Stimulated activated CD4-positive, alpha-beta T cell treated with anti-CD3 and anti-CD28 coated beads, Interleukin-4, amount 100 ng/mL, for 1 hour (primary cell): ENCODE data around the gene RECQL.
A peak's percentile ranks its signal among the peaks of the same experiment; 100 is the strongest.

Experiments
- DNase-seq: peaks from one replicate; pipeline ENCODE4 v3.0.0-alpha.2; 2020

RECQL gene

GRCh38 chr12:21501258-21502163 lies at the start of gene RECQL, which contains the start of gene GOLT1B:
RECQL (minus strand) TSS chr12:21501635; CDS start chr12:21499570, 2,065 bp downstream.
GOLT1B (plus strand) TSS chr12:21501789; CDS start chr12:21501924, 135 bp downstream.
- DNase-seq: peak; percentile 78

- DNase-seq: no peak
Observed at GRCh38 chr12:21547437-21547836, 46.0 kb upstream of the RECQL start.

GRCh38 chr12:21546716-21547115 lies 45.3 kb upstream of the RECQL start:
- no peak for DNase-seq

- no peak for DNase-seq
Observed at GRCh38 chr12:21545557-21545956, 44.1 kb upstream of the RECQL start.

- no peak for DNase-seq
Observed at GRCh38 chr12:21543151-21543550, 41.7 kb upstream of the RECQL start.

GRCh38 chr12:21542403-21542802 lies 41.0 kb upstream of the RECQL start:
- DNase-seq: no peak

GRCh38 chr12:21541773-21542172 lies 40.3 kb upstream of the RECQL start:
- DNase-seq: no peak

GRCh38 chr12:21539797-21540196 lies 38.4 kb upstream of the RECQL start:
- no peak for DNase-seq

GRCh38 chr12:21538061-21538653 lies 36.7 kb upstream of the RECQL start:
- no peak for DNase-seq

GRCh38 chr12:21529456-21529855 lies 28.0 kb upstream of the RECQL start:
- DNase-seq: no peak

GRCh38 chr12:21528953-21529352 lies 27.5 kb upstream of the RECQL start:
- DNase-seq: no peak

- peak; percentile 61 for DNase-seq
Observed at GRCh38 chr12:21527451-21528180, 26.2 kb upstream of the RECQL start.

GRCh38 chr12:21526721-21527345 lies 25.4 kb upstream of the RECQL start:
- no peak for DNase-seq

GRCh38 chr12:21526053-21526452 lies 24.6 kb upstream of the RECQL start, which contains the start of gene SPX:
SPX (plus strand) TSS chr12:21526296; CDS start chr12:21526473, 177 bp downstream.
- DNase-seq: no peak

- no peak for DNase-seq
Observed at GRCh38 chr12:21523148-21523547, 21.7 kb upstream of the RECQL start.

- DNase-seq: no peak
Observed at GRCh38 chr12:21521541-21521940, 20.1 kb upstream of the RECQL start.

- no peak for DNase-seq
Observed at GRCh38 chr12:21518451-21518850, 17.0 kb upstream of the RECQL start.

- no peak for DNase-seq
Observed at GRCh38 chr12:21516281-21516680, 14.8 kb upstream of the RECQL start.

GRCh38 chr12:21509768-21510167 lies 8.3 kb upstream of the RECQL start:
- DNase-seq: no peak

- DNase-seq: no peak
Observed at GRCh38 chr12:21507849-21508248, 6.4 kb upstream of the RECQL start.

GRCh38 chr12:21505888-21506287 lies 4.5 kb upstream of the RECQL start:
- DNase-seq: no peak

GRCh38 chr12:21502872-21503271 lies 1.4 kb upstream of the RECQL start:
- no peak for DNase-seq

GRCh38 chr12:21502164-21502496 lies 695 bp upstream of the RECQL start:
- DNase-seq: peak; percentile 41
